Measurements from ENCODE around the gene SOD2.
"Not testable (repeated sequence)": the region's sequence is repeated elsewhere in the genome, so short reads cannot be mapped to it uniquely, and the experiment has no call there.

SOD2 gene

DNA sequence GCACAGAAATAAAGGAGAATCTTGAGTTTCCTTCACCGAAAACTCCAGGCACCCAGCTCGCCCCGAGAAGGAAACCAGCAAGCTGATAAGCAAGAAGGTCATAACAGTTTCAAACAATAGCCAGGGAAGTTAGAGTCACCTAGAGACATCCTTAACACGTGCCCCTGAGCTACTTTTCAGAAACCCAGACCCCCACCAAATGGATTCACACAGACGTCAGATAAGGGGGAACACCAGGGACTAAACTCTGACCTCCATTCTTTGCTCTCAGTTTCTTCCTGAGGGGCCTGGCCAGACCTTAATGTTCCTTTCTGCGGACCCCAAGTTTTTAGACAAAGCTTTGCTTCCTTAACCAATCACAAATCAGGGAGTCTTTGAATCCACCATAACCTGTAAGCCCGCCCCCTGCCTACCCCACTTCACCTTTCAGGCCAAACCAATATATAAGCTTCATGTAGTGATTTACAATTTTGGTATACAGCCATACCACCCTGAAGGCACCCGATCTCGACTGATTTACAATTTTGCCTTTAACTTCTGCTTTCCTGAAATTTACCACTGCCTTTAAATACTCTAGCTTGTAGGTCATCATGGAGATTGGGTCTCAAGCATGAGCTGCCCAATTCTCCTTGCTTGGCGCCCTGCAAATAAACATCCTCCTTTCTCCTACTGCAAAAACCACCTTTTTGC, 11.7 kb downstream of the SOD2 start:
- no peak for DNase-seq

DNA sequence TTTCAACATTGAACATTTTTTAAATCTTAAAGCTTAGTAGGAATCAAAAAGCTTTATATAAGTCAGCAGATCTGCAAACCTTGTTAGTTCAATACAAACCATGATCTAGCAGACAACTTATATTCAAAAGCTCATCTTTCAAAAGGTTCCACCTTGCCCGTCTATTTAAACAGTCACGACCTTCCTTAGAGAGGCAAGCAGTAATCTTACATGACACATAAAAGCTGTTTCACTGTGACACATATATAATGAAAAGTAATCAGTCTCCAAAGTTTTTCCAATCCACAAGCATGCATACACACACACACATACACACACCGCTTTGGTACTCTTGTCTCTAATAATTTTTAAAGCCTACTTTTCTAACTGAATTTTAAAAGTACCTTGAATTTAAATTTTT, 12.9 kb downstream of the SOD2 start:
- no peak for DNase-seq

DNA sequence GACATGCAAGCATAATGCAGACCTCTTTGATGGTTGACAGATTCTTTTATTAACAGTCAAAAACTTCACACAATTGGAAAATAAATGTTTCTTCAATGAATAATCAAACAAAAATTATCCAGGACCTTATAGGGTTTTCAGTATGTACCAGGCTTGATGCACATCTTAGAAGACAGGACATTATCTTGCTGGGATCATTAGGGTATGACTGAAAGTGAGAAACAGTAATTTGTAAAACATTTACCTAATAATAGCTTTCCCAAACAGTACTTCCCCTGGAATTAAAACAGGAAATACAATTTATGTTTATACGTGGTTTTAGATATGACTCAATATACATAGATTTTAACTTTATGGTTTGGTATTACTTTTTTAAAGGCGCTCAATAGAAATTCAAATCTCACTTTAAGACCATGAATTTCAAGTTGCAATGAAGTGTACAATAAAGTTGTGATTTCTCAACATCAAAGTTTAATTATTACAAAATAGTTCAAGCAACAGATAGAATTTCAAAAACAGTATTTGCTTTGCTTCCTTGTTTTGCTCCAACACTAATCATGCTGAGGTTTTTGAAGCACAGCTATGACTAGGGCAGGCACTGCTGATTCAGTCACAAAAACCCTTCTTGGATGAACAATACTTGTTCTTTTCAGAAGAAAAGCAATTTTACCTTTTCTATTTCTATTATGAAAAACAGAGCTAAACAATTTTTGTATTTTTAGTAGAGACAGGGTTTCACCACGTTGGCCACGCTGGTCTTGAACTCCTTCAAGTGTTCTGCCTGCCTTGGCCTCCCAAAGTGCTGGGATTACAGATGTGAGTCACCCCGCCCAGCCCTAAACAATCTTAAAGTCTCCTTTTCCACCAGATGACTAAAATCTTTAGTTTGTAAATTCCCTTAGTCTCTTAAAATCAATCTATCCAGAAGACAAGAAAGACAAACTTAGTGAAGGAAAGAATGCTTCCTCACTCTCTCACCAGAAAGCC, 13.7 kb downstream of the SOD2 start:
- DNase-seq = no peak

DNA sequence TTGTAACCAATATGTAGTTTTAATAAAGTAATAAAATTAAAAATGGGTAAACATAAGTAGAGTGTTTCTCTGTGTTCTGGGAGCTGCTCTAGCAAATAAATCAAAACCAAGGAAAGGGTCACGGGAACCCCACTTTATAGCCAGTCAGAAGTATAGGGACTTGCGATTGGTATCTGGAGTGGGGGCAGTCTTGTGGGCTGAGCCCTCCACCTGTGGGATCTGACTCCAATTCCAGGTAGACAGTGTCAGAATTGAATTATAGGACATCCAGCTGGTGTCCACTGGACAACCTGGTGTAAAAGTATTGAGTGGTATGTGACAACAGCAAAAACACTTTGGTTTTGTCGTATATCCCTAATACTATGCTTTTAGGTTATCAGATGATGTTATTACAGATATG, 14.5 kb downstream of the SOD2 start:
- no peak for DNase-seq

DNA sequence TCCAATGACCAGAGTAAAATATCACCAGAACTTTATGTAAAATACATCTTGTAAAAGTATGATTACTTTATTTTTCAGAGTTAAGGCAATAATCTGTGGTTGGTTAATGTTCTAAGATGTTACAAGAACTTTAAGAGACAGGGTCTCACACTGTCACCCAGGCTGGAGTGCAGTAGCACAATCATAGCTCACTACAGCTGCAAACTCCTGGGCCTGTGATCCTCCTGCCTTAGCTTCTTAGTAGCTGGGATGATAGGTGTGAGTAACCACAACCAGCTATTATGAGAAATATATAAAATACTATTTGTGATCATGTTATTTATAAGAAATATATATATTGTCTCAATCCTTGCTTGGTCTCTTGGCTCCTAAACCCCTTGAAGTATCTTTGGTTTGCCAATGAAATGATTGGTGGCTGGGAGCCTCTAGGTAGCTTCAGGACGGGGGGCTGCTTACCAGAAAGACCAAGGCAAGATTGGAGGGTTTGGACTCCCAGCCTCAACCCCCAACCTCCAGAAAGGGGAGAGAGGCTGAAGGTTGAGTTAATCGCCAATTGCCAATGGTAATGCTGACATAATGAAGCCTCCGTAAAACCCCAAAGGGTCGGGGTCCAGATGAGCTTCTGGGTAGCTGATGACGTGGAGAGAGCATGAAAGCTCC, 15.4 kb downstream of the SOD2 start:
- no peak for DNase-seq

DNA sequence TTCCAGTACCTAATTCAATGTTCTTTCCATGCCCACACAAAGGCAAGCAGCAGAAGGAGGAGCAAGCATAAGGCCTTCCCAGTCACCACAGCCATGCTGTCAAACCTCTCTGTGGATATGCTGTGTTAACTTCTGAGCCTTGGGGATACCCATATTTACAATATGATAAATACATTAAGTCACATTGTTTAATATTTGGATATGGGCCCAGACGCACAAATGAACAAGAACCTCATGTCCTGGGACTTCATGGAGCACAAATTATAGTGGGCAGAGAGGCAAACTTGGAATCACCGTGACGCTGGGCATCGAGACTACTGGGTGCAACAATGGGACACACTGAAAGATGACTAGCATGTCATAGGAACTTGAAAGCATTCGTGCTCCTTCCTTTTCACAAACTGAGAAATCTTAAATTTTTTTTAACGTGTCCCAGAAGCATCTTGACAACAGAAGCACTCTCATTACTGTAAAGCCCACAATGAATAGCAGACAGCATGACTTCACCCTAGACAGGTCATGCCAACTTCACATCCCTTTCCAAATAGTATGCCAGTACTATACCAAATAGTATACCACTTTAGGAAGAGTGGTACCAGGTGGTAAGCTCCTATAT, 16.0 kb downstream of the SOD2 start:
- no peak for DNase-seq

DNA sequence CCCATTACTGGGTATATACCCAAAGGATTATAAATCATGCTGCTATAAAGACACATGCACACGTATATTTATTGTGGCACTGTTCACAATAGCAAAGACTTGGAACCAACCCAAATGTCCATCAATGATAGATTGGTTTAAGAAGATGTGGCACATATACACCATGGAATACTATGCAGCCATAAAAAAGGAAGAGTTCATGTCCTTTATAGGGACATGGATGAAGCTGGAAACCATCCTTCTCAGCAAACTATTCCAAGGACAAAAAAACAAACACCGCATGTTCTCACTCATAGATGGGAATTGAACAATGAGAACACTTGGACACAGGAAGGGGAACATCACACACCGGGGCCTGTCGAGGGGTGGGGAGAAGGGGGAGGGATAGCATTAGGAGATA, 16.8 kb downstream of the SOD2 start:
- DNase-seq = not testable (repeated sequence)

DNA sequence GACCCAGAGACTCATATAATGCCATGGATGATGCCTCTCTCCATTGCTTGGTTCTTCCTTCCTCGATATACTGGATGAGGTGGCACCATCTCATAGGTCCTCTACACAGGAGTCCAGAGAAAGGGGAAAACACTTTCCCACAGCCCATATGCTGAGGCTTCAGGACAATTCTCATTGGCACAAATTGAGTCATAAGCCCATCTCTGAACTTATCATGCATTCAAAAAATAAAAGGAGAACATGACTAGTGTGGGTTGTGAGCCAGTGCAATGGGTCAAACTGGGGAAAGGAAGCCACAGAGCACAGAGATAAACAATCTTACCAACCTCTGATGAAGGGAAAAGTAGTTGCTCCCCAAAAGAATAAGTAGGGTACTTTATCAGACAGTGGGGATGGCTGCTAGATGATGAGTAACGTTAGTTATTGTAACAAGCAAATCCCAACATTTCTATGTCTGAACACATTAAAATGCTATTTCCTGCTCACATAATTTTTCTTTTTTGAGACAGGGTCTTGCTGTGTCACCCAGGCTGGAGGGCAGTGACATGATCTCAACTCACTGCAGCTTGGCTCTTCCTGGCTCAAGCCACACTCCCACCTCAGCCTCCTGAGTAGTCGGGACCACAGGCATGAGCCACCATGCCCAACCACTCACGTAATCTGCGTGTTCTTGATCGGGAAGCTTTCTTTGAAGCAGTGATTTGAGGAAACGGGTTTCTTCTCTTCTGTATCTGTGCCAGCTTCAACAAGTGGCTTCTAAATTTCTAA, 27.0 kb downstream of the SOD2 start:
- DNase-seq = no peak

DNA sequence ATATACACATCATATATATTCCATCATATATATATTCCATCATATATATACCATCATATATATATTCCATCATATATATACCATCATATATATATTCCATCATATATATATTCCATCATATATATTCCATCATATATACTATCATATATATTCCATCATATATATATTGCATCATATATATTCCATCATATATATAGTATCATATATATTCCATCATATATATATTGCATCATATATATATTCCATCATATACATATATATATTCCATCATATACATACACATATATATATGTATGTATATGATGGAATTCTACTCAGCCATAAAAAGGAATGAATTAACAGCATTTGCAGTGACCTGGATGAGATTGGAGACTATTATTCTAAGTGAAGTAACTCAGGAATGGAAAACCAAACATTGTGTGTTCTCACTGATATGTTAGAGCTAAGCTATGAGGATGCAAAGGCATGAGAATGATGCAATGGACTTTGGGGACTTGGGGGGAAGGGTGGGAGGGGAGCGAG, 29.6 kb downstream of the SOD2 start:
- not testable (repeated sequence) for DNase-seq

DNA sequence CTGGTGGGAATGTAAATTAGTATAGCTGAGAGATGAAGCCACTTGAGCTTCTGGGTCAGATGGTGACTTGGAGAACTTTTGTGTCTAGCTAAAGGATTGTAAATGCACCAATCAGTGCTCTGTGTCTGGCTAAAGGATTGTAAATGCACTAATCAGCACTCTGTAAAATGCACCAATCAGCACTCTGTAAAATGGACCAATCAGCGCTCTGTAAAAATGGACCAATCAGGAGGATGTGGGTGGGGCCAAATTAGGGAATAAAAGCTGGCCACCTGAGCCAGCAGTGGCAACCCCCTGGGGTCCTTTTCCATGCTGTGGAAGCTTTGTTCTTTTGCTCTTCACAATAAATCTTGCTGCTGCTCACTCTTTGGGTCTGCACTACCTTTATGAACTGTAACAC, 31.1 kb downstream of the SOD2 start:
- not testable (repeated sequence) for DNase-seq

DNA sequence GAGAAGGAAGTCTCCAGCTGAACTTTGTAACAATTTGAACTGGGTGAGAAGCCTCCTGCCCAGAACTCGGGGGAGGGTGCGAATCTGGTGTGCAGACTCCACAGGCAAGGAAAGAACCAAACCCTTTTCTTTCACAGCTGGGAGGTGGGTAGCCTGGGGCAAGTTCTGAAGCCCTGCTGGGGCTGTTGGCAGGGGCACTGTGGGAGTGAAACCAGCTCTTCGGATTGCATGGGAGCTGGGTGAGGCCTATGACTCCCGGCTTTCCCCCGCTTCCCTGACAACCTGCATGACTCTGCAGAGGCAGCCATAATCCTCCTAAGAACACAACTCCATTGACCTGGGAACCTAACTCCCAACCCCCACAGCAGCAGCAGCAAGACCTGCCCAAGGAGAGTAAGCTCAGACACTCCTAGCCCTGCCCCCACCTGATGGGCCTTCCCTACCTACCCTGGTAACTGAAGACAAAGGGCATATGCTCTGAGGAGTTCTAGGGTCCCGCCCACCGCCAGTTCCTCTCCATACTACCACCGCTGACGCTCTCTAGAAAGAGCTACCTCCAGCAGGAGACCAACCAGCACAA, 37.5 kb downstream of the SOD2 start:
- no peak for DNase-seq

DNA sequence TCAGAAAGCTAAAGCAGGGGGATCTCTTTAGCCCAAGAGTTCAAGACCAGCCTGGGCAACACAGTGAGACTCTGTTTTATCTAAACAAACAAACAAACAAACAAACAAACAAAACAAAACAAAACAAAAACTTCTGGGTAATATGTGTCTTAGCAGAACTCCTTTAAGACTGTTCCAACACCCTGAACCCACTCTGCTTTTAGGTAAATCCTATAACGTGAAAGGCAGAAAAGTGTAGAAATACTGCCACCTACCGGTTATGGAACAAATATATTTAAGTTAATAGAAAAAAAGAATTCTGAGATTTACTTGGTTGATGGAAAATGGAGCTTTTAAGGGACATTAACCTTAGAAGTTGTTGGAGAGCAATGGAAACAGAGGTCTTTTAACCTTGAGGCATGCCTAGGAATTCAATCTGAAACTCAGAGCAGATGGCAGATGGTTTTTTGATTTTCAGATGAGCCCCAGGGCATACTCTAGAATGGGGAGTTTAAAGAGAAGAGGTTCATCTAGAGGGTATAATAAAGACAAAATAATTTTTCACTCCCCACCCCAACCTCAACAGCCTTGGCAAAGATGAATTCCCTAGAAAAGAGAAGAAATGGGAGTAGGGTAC, 38.5 kb downstream of the SOD2 start:
- DNase-seq = peak; percentile 5

DNA sequence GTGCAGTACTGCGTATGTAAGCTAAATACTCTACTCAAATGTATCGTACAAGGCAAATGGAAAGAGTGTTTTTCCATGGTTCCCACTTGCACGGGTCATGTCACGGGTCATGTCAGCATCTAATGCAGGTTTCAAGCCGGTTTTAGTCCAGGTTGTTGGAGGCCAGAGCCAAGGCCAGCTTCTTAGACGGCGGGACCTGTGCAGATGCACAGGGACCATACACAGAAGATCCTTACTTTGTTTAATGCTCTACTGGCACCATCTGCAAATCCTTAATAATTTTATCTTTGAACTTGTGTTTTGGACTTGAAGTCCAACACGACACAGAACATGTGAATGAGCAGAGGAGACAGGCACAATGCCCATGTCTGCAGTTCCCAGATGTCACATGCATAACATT, 42.7 kb downstream of the SOD2 start:
- no peak for DNase-seq

DNA sequence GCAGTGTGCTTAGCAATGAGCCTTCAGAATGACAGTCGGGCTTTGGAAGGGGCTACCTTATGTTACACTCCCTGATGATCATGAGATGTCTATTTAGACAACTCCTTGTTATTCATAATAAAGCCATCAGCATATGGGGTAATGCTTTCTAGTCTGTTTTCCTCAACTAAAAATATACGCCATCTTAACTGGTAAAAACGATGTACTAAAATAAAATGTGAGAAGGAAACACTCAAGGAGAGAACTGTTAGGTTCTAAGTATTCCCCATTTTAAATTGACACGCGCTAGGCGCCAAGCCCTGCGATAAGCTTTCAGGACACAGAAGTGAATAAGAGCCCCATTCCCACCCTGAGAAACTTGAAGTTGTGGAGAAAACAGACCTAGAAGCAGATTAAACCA, 43.6 kb downstream of the SOD2 start:
- DNase-seq = no peak

DNA sequence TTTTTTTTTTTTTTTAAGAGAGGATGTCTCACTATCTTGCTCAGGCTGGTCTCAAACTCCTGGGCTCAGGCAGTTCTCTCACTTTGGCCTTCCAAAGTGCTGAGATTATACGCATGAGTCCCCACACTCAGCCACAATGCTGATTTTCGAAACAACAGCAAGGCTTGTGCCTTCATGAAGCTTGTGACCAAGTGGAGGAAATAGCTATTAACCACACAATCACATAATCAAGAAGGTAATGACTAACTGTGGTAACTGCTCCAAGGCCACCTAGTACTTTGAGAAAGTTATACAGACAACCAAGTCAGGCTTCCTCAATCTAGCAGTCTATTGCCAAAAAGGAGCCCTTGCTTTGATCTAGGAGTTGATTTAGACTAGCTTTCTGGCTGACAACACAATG, 46.3 kb downstream of the SOD2 start:
- DNase-seq = no peak

DNA sequence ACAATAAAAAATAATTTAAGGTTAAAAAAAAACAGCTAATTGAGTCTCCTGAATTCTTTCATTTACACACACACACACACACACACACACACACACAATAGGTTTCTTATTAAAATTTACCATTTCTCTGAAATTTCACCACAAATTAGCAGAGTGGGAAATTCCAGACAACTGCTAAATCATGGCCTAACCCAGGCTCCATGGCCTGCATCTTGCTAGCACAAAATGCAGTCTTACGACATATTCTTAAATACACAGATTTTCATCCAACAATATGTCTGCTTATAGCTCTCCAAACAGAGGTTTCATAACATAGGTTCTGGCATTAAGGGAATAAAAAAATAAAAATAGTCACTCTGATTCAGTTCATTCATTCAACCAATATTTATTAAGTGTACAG, 46.9 kb downstream of the SOD2 start:
- no peak for DNase-seq

DNA sequence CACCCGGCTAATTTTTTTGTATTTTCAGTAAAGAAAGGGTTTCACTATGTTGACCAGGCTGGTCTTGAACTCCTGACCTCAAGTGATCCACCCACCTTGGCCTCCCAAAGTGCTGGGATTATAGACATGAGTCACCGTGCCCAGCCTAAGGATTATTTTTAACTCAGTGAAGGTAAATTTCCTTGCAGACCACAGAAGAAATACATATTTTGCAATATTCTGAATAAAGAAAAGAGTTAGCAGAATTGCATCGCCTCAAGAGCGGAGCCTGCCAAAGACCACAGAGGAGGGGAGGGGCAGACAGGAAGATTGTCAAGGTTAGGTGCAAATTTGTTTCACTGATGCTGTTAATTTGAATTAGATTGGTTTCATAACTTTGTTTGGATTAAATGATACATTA, 47.4 kb downstream of the SOD2 start:
- DNase-seq = no peak

Data from GDM1 (cell line).